ENCODE data around the gene POLA2. TPM values are rescaled to one million over a fixed set of nuclear protein-coding genes. Genes with fewer than 3 reads are reported as not detected.

Gene POLA2
- total and polyA plus RNA-seq, 9 of the 15 experiments (the other 6 are each of a cell fraction or from before 2014, with no cell fraction given), result 2.7 to 134 (median 44.4) TPM

- no peak for DNase-seq (ENCODE audit: extremely low read depth in 1 of 4, low spot score in 3 of 4)
- Histone ChIP-seq H2AFZ (ENCODE audit: low read depth, low read length) (no peak overlapping the region), H3K4me1 (replicated peaks in 1 of 2; ENCODE audit: control insufficient read depth in 2 of 2, insufficient read depth in 2 of 2, low read length in 2 of 2) (peaks cover 0 to under 1% of the 10 kb centered on the region in 2 experiments; a peak in 1 of 5 replicates), H3K36me3 (ENCODE audit: control insufficient read depth, insufficient read depth, low read length) (no peaks in the 10 kb centered on the region), H3K4me3 (no peak overlapping the region), H3K27me3 (ENCODE audit: control insufficient read depth in 2 of 2, insufficient read depth in 2 of 2, low read length in 2 of 2) (0 out of 5 replicates have a peak, but pooled peaks cover 0 to under 1% of the 10 kb centered on the region in 2 experiments), H3K9me1 (ENCODE audit: control insufficient read depth, insufficient read depth, low read length) (no peaks in the 10 kb centered on the region), H3K9me3 (replicated peaks; ENCODE audit: control insufficient read depth, insufficient read depth, low read depth, low read length) (peaks cover 6% of the 10 kb centered on the region; the same call in 1 of the 2 replicates), H3K9ac (ENCODE audit: insufficient read depth in 1 of 2, low read depth in 2 of 2, low read length in 2 of 2) (no peak overlapping the region), H3K4me2 (ENCODE audit: insufficient read depth, low read length) (no peak overlapping the region), H4K20me1 (replicated peaks; ENCODE audit: control insufficient read depth, insufficient read depth, low read length) (no peaks in the 10 kb centered on the region), H3K79me2 (ENCODE audit: control insufficient read depth, insufficient read depth, low read length) (no peaks in the 10 kb centered on the region), H3K27ac (ENCODE audit: extremely low read depth, low read depth, low read length) (no peak overlapping the region)
- in situ Hi-C loops (cut with MboI) (no loop called here), intact Hi-C loops (cut with micrococcal nuclease) (no loop called here)
- no TSS peak for BruUV-seq (replicated peaks)
- TF ChIP-seq JUNB (CRISPR knock-in tag; conservative IDR thresholded peaks at IDR 0.05) (no peak), NCOA2 (IDR thresholded peaks at IDR 0.05; ENCODE audit: partially characterized antibody in 2 of 2) (no peak), TEAD4 (IDR thresholded peaks at IDR 0.05; ENCODE audit: low read length) (no peak), TEAD4 (CRISPR knock-in tag; IDR thresholded peaks at IDR 0.05; ENCODE audit: borderline replicate concordance) (no peak), THAP7 (CRISPR knock-in tag; IDR thresholded peaks at IDR 0.05) (no peak), TAF1 (IDR thresholded peaks at IDR 0.05; ENCODE audit: control insufficient read depth, extremely low read depth, insufficient read depth, low read length, severe bottlenecking) (no peak), ZNF12 (CRISPR knock-in tag; IDR thresholded peaks at IDR 0.05) (no peak), XRCC4 (IDR thresholded peaks at IDR 0.05; ENCODE audit: extremely low read depth, insufficient read depth, insufficient read length) (no peak)
- FAIRE-seq, result no peak
- ATAC-seq, result no peak
- POLR2A ChIA-PET, result no interaction called here
- CTCF ChIA-PET (ENCODE audit: low intra/inter-chr PET ratio), result no interaction called here
Measured at GRCh38 chr11:65241692-65242091, 20.1 kb upstream of the POLA2 start.
